Esophagus muscularis mucosa (tissue), 4 donors: ENCODE data around the gene NRIP3. TPM values are rescaled to one million over a fixed set of nuclear protein-coding genes. Genes with fewer than 3 reads are reported as not detected.

Experiments
- DNase-seq: peaks from one replicate; pipeline ENCODE4 v3.0.0-alpha.2; 2017; ENCODE audit errors: extremely low spot score
- H3K27ac ChIP-seq, 4 donors: fragments of 200-600 bp; sonication (generic); replicated peaks in 1 of 4; 1 replicate in 3 of 4; 2 replicates in 1 of 4; pipeline ENCODE4 v1.5.1; 2016 to 2019; ENCODE audit warnings: mild to moderate bottlenecking in 1 of 4
- H3K27me3 ChIP-seq, 4 donors: fragments of 200-600 bp; sonication (generic); one replicate each; pipeline versions ENCODE4 v1.5.1 to v1.6.0; 2016 to 2019
- H3K36me3 ChIP-seq, 4 donors: fragments of 200-600 bp; sonication (generic); one replicate each; pipeline ENCODE4 v1.5.1; 2016 to 2019
- H3K4me1 ChIP-seq, 4 donors: fragments of 200-600 bp; sonication (generic); one replicate each; pipeline ENCODE4 v1.5.1; 2016 to 2019
- H3K4me3 ChIP-seq, 4 donors: fragments of 200-600 bp; sonication (generic); 1 replicate in 2 of 4; 2 replicates in 2 of 4; pipeline ENCODE4 v1.5.1; 2016 to 2019; ENCODE audit warnings: mild to moderate bottlenecking in 4 of 4, moderate library complexity in 1 of 4
- H3K9me3 ChIP-seq, 4 donors: fragments of 200-600 bp; sonication (generic); 1 replicate in 3 of 4; 2 replicates in 1 of 4; pipeline ENCODE4 v1.5.1; 2016 to 2019
- CTCF ChIP-seq, 3 experiments: fragments of 200-600 bp in 2 of 3; fragments of 450-650 bp in 1 of 3; sonication (generic) in 2 of 3; IDR thresholded peaks; one replicate each; pipeline ENCODE4 v1.5.1; 2017 to 2019; ENCODE audit warnings: antibody characterized with exemption in 3 of 3, mild to moderate bottlenecking in 2 of 3, moderate library complexity in 1 of 3
- EP300 ChIP-seq: sonication (generic); formaldehyde crosslinking; IDR thresholded peaks from one replicate; pipeline ENCODE4 v1.6.1; 2017; ENCODE audit warnings: antibody characterized with exemption
- POLR2A ChIP-seq: fragments of 450-650 bp; IDR thresholded peaks from one replicate; pipeline ENCODE4 v1.6.1; 2017; ENCODE audit warnings: antibody characterized with exemption, moderate library complexity, mild to moderate bottlenecking, low read depth
- POLR2AphosphoS5 ChIP-seq, 2 donors: sonication (generic); formaldehyde crosslinking; IDR thresholded peaks; one replicate each; pipeline ENCODE4 v1.6.1; 2017; ENCODE audit warnings: antibody characterized with exemption in 2 of 2
- WGBS: methylation state at CpG from one replicate; pipeline ENCODE4 v1.1.5; 2018; 5-methylcytosine and 5-hydroxymethylcytosine counted together
- intact Hi-C: fragments of 100-400 bp; cut with DNase I; formaldehyde crosslinking; loops from one replicate; pipeline ENCODE4 v1.15.1; 2023
- total RNA-seq, 4 donors: library from RNA; depleted of rRNA; stranded (reverse); fragments of >200 nt; gene quantifications; one replicate each; pipeline versions ENCODE4 v1.1.0 to v1.2.1, GENCODE V29; 2016

Gene NRIP3
- total RNA-seq, 4 donors from 2014 or later: 2.1 to 4.0 (median 3.5) TPM

- WGBS: 90% methylated on average over 2 of the region's 2 CpGs
Observed at GRCh38 chr11:8998017-8998416, 5.8 kb downstream of the NRIP3 start.

GRCh38 chr11:8997451-8997850, 6.3 kb downstream of the NRIP3 start:
- H3K27me3 ChIP-seq: no peaks in the 10 kb centered on the region
- 88% methylated on average over 3 of the region's 3 CpGs for WGBS

More at GRCh38 chr11:8998017-8998416, 5.8 kb downstream of the NRIP3 start:
- intact Hi-C loops: no loop called here
- Histone ChIP-seq H3K4me3 (no peak overlapping the region), H3K36me3 (no peaks in the 10 kb centered on the region), H3K9me3 (no peaks in the 10 kb centered on the region), H3K27me3 (no peaks in the 10 kb centered on the region), H3K4me1 (peaks cover 2 to 4% (median 3%) of the 10 kb centered on the region in 4 donors), H3K27ac (no peak overlapping the region)
- no peak for TF ChIP-seq CTCF (IDR thresholded peaks at IDR 0.05)
- TF ChIP-seq POLR2A: no peak
- TF ChIP-seq POLR2AphosphoS5 (IDR thresholded peaks at IDR 0.05): no peak
- TF ChIP-seq EP300: no peak
- no peak for DNase-seq

DNA sequence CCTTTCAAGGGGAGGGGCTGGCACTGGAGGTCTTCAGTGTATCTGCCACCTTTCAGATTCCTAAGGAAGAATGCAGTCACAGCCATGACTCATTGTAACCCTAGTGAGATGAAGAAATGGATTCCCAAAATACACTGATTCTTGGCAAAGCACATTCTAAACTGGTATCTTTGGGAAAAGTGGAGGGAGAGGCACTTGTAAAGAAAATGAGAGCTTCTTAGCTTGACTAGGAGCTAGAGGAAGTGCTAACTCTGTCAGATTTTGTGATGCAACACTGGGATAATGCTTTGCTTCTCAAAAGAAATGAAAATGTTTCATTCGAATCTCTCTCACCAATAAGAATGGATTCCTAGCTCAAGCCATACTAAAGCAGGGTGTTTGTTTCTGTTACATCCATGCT, 14.3 kb downstream of the NRIP3 start:
- Histone ChIP-seq H3K36me3 (no peaks in the 10 kb centered on the region), H3K4me3 (no peak overlapping the region), H3K9me3 (no peaks in the 10 kb centered on the region), H3K4me1 (no peaks in the 10 kb centered on the region), H3K27ac (no peak overlapping the region), H3K27me3 (no peaks in the 10 kb centered on the region)
- intact Hi-C loops: no loop called here
- 93% methylated on average over 1 of the region's 1 CpG for WGBS
- no peak for TF ChIP-seq CTCF (IDR thresholded peaks at IDR 0.05)
- TF ChIP-seq POLR2A: no peak
- TF ChIP-seq EP300: no peak
- no peak for TF ChIP-seq POLR2AphosphoS5 (IDR thresholded peaks at IDR 0.05)
- DNase-seq: no peak

More at GRCh38 chr11:8997451-8997850, 6.3 kb downstream of the NRIP3 start:
- no peaks in the 10 kb centered on the region for H3K9me3 ChIP-seq
- TF ChIP-seq CTCF (IDR thresholded peaks at IDR 0.05): no peak
- TF ChIP-seq EP300: no peak
- TF ChIP-seq POLR2A: no peak
- TF ChIP-seq POLR2AphosphoS5 (IDR thresholded peaks at IDR 0.05): no peak
- no peaks in the 10 kb centered on the region for H3K36me3 ChIP-seq
- no peak overlapping the region for H3K4me3 ChIP-seq
- intact Hi-C loops: no loop called here
- no peaks in the 10 kb centered on the region for H3K4me1 ChIP-seq
- H3K27ac ChIP-seq: no peak overlapping the region
- DNase-seq: no peak

DNA sequence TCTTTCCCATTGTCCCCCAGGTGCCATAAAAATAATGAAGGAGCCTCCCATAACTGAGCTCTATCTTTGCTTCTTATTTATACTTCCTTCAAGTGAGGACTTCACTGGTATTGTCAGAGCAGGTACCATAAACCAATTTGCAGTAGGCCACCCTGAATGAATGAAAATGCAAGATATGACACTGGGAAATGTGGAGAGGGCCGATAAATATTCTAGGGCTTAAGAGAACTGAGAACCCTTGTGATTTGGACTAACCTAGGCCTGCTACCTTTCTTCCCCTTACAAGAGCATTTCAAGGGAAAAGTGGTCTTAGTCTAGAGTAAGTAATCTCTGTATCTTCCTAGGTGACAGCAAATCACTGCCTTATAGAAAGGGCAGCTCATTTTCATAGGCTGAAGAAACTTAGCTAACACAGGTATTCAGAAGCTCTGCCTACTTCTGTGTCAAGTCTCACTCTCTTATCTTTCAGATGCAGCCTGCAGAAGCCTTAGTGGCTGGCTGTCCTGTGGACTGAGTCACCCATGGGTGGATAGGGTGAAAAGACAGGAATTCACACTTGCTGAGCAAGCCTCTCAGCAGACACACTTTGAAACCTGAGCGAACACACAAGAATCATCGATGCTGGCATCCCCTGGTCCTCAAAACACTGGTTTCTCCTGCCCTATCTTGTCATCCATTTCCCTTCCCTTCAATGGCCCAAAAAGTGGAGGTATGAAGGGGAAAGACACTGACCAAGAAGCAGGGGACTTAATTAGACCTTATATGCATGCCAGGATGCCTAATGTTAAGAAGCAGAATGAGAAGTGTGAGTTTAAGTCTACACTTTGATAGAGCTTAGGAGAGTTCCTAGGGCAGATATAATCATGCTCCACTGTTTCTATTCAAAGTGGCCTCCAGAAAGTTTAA, 15.2 kb downstream of the NRIP3 start:
- no peak for DNase-seq
- no peak overlapping the region for H3K4me3 ChIP-seq
- no peaks in the 10 kb centered on the region for H3K27me3 ChIP-seq
- intact Hi-C loops: no loop called here
- TF ChIP-seq CTCF (IDR thresholded peaks at IDR 0.05) (no peak), POLR2AphosphoS5 (IDR thresholded peaks at IDR 0.05) (no peak), POLR2A (no peak), EP300 (no peak)
- H3K9me3 ChIP-seq: no peaks in the 10 kb centered on the region
- 60% methylated on average over 3 of the region's 3 CpGs for WGBS
- no peaks in the 10 kb centered on the region for H3K36me3 ChIP-seq
- no peaks in the 10 kb centered on the region for H3K4me1 ChIP-seq
- H3K27ac ChIP-seq: no peak overlapping the region
